ENCODE data around the gene ITPA. TPM values are rescaled to one million over a fixed set of nuclear protein-coding genes. Genes with fewer than 3 reads are reported as not detected.
A peak's percentile ranks its signal among the peaks of the same experiment; 100 is the strongest.

The ITPA gene
- total and polyA plus RNA-seq, 2 of the 13 experiments (the other 11 are each of a cell fraction or from before 2014, with no cell fraction given) = 60.1 to 103 TPM

DNA sequence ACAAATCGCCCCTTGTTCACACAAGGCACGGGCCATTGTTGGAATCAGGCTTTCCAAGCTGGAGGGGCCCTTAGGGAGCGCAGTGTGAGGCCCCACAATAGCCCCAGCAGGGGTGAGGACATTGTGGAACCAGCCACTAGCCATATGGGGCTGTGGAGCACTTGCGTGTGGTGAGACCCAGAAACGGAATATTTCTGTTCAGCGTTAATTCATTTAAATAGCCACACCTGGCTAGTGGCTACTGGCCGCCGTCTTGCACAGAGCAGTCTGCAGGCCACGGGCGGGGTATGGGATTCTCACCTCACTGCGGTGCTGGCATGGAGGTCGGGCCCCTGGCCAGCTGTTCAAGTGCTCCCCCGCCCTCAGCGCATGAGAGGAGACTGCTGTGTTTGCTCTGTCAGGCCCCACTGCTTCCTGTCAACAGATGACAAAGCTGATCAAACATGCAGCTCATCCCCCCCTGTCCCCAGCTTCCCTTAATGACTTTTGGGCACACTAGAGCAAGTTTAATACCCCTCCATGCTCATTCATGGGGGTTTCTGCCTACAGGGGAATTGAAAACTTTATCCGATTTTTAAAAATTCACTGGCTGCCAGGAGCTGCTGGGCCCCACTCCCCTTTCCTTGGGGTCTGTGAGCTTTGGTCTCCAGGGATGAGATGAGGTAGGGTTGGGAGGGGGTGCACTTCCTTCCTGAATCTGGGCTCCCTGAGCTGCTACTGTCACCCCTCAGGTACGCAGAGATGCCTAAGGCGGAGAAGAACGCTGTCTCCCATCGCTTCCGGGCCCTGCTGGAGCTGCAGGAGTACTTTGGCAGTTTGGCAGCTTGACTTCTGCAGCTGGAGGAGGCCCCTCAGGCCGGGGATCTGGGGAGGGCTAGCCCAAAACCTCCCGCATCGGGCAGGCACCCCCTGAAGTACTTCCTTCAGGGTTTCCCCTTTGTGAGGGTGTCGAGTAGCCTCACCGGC, 13.6 kb downstream of the ITPA start (continued):
- TF ChIP-seq ZFX (CRISPR knock-in tag; IDR thresholded peaks at IDR 0.05; ENCODE audit: low read depth) (peak; percentile 90), TBX2 (CRISPR knock-in tag; IDR thresholded peaks at IDR 0.05; ENCODE audit: borderline replicate concordance) (peak; percentile 100), ZNF674 (CRISPR knock-in tag; IDR thresholded peaks at IDR 0.05; ENCODE audit: low read depth) (peak; percentile 66; the same call in 1 of the 2 replicates), ZNF652 (CRISPR knock-in tag; IDR thresholded peaks at IDR 0.05; ENCODE audit: borderline replicate concordance, low read depth) (no peak; the same call in 1 of the 2 replicates), ZC3H13 (CRISPR knock-in tag; IDR thresholded peaks at IDR 0.05) (no peak), ATF3 (CRISPR knock-in tag; IDR thresholded peaks at IDR 0.05) (peak; percentile 93), ZNF790 (CRISPR knock-in tag; IDR thresholded peaks at IDR 0.05; ENCODE audit: borderline replicate concordance) (no peak; the same call in 1 of the 2 replicates), HOXA9 (CRISPR knock-in tag; IDR thresholded peaks at IDR 0.05; ENCODE audit: borderline replicate concordance) (no peak), MAFF (IDR thresholded peaks at IDR 0.05; ENCODE audit: low read depth, low read length) (peak; percentile 46; the same call in 1 of the 2 replicates), CBFB (CRISPR knock-in tag; IDR thresholded peaks at IDR 0.05) (peak; percentile 88; the same call in 1 of the 2 replicates), PRMT3 (CRISPR knock-in tag; IDR thresholded peaks at IDR 0.05; ENCODE audit: borderline replicate concordance, low read depth) (no peak; the same call in 1 of the 2 replicates), IKZF5 (CRISPR knock-in tag; IDR thresholded peaks at IDR 0.05) (peak; percentile 95), LRRFIP1 (CRISPR knock-in tag; conservative IDR thresholded peaks at IDR 0.05) (no peak), ZNF331 (CRISPR knock-in tag; IDR thresholded peaks at IDR 0.05) (peak; percentile 98), ZNF775 (CRISPR knock-in tag; IDR thresholded peaks at IDR 0.05; ENCODE audit: borderline replicate concordance) (no peak; the same call in 1 of the 2 replicates)
- TF ChIP-seq, protein P1, sequence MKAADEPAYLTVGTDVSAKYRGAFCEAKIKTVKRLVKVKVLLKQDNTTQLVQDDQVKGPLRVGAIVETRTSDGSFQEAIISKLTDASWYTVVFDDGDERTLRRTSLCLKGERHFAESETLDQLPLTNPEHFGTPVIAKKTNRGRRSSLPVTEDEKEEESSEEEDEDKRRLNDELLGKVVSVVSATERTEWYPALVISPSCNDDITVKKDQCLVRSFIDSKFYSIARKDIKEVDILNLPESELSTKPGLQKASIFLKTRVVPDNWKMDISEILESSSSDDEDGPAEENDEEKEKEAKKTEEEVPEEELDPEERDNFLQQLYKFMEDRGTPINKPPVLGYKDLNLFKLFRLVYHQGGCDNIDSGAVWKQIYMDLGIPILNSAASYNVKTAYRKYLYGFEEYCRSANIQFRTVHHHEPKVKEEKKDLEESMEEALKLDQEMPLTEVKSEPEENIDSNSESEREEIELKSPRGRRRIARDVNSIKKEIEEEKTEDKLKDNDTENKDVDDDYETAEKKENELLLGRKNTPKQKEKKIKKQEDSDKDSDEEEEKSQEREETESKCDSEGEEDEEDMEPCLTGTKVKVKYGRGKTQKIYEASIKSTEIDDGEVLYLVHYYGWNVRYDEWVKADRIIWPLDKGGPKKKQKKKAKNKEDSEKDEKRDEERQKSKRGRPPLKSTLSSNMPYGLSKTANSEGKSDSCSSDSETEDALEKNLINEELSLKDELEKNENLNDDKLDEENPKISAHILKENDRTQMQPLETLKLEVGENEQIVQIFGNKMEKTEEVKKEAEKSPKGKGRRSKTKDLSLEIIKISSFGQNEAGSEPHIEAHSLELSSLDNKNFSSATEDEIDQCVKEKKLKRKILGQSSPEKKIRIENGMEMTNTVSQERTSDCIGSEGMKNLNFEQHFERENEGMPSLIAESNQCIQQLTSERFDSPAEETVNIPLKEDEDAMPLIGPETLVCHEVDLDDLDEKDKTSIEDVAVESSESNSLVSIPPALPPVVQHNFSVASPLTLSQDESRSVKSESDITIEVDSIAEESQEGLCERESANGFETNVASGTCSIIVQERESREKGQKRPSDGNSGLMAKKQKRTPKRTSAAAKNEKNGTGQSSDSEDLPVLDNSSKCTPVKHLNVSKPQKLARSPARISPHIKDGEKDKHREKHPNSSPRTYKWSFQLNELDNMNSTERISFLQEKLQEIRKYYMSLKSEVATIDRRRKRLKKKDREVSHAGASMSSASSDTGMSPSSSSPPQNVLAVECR (CRISPR knock-in tag; IDR thresholded peaks at IDR 0.05; ENCODE audit: borderline replicate concordance) = peak; percentile 99
- TF ChIP-seq, protein P2, sequence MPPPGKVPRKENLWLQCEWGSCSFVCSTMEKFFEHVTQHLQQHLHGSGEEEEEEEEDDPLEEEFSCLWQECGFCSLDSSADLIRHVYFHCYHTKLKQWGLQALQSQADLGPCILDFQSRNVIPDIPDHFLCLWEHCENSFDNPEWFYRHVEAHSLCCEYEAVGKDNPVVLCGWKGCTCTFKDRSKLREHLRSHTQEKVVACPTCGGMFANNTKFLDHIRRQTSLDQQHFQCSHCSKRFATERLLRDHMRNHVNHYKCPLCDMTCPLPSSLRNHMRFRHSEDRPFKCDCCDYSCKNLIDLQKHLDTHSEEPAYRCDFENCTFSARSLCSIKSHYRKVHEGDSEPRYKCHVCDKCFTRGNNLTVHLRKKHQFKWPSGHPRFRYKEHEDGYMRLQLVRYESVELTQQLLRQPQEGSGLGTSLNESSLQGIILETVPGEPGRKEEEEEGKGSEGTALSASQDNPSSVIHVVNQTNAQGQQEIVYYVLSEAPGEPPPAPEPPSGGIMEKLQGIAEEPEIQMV (CRISPR knock-in tag; IDR thresholded peaks at IDR 0.05; ENCODE audit: low read depth) = peak; percentile 91

Measured in HepG2 (cell line).